ENCODE results near the gene DAND5. TPM values are rescaled to one million over a fixed set of nuclear protein-coding genes. Genes with fewer than 3 reads are reported as not detected.

Gene DAND5
- total RNA-seq, 2 experiments from 2014 or later = not detected

GRCh38 chr19:13010992-13011652 is 41.7 kb downstream of the DAND5 start:
- Mint-ChIP-seq H3K4me1 (ENCODE audit: low read depth) (peaks cover 22% of the 10 kb centered on the region), H3K4me3 (no peak overlapping the region), H3K36me3 (ENCODE audit: low read depth) (no peaks in the 10 kb centered on the region), H3K27me3 (ENCODE audit: low read depth) (peaks cover 40% of the 10 kb centered on the region), H3K27ac (no peak overlapping the region), H3K9me3 (no peaks in the 10 kb centered on the region)
- CTCF ChIA-PET = interaction anchor here (1.2 to 1.9 kb wide), 2 partner anchors 19 to 23 kb away, joined by 3 to 5 read pairs; no protein-coding TSS in a partner anchor
- intact Hi-C loops (cut with micrococcal nuclease) = loop anchor here (5.0 kb wide), 1 partner anchor 141 kb away; the partner anchor contains the start of genes IER2 and STX10
- DNase-seq = no peak

DNA sequence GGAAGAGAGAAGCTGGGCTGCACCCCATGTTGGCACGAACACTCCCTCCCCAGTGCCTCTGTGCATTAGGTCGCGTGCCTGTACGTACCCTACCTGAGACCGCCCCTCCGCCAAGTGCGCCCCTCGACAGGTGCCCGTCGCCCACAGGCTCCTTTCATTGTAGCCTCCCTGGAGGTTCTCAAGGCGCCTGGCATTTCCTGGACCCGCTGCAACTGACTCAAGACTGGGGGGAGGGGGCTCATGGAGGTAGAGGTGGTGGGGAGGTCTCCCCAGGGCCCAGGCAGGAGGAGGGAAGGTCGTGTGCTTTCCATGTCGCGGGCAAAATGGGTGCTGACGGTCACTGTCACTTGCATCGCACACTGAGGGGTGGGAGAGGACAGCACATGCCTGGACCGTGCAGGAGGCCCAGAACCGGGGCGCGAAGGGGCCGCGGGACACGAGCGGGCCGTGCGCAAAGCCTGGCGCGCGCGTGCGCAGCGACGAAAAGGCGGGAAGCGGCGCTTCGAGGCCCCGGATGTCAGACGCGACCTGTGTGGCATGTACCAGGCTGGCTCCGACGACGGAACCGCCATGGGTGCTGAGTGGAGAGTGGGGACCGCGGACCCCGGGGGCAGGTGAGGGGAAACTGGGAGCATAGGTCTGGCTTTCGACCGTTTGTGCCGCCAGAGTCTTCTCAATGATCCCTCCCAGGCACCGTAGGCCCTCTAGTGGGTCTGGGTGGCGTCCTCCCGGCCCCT is 42.4 kb downstream of the DAND5 start:
- Mint-ChIP-seq H3K9me3 (no peaks in the 10 kb centered on the region), H3K27me3 (ENCODE audit: low read depth) (peaks cover 40% of the 10 kb centered on the region), H3K4me3 (no peak overlapping the region), H3K4me1 (ENCODE audit: low read depth) (peaks cover 22% of the 10 kb centered on the region), H3K36me3 (ENCODE audit: low read depth) (no peaks in the 10 kb centered on the region), H3K27ac (no peak overlapping the region)
- CTCF ChIA-PET = interaction anchor here (1.9 to 2.5 kb wide), 2 partner anchors 18 to 46 kb away, joined by 5 to 19 read pairs; no protein-coding TSS in a partner anchor
- peak; percentile 34 for DNase-seq
- intact Hi-C loops (cut with micrococcal nuclease) = loop anchor here (2.0 to 5.0 kb wide), 4 partner anchors 17 to 161 kb away; partner anchors contain the start of genes CALR, IER2, NFIX and STX10

DNA sequence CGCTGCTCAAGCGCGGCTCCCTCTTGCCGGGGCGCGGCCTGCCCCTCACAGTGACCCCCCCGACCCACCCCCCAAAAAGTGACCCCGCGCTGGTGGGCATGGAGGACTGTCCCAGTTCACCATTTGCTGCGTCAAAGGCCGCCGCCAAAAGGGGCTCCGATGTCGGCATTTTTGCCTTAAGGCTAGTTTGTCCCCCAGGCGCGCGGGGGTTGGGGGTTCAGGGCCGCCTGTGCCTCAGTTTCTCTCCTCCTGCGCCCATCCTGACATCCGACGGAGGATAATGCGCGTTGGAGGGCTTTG is 43.0 kb downstream of the DAND5 start:
- Mint-ChIP-seq H3K4me1 (ENCODE audit: low read depth) (peaks cover 22% of the 10 kb centered on the region), H3K4me3 (peak overlapping the region; percentile 73), H3K27ac (peak overlapping the region; percentile 83), H3K36me3 (ENCODE audit: low read depth) (no peaks in the 10 kb centered on the region), H3K9me3 (no peaks in the 10 kb centered on the region), H3K27me3 (ENCODE audit: low read depth) (peaks cover 40% of the 10 kb centered on the region)
- intact Hi-C loops (cut with micrococcal nuclease) = loop anchor here (2.0 to 5.0 kb wide), 4 partner anchors 18 to 160 kb away; partner anchors contain the start of genes CALR, IER2, NFIX and STX10
- DNase-seq = no peak
- CTCF ChIA-PET = interaction anchor here (2.5 kb wide), 1 partner anchor 47 kb away, joined by 19 read pairs; no protein-coding TSS in a partner anchor

DNA sequence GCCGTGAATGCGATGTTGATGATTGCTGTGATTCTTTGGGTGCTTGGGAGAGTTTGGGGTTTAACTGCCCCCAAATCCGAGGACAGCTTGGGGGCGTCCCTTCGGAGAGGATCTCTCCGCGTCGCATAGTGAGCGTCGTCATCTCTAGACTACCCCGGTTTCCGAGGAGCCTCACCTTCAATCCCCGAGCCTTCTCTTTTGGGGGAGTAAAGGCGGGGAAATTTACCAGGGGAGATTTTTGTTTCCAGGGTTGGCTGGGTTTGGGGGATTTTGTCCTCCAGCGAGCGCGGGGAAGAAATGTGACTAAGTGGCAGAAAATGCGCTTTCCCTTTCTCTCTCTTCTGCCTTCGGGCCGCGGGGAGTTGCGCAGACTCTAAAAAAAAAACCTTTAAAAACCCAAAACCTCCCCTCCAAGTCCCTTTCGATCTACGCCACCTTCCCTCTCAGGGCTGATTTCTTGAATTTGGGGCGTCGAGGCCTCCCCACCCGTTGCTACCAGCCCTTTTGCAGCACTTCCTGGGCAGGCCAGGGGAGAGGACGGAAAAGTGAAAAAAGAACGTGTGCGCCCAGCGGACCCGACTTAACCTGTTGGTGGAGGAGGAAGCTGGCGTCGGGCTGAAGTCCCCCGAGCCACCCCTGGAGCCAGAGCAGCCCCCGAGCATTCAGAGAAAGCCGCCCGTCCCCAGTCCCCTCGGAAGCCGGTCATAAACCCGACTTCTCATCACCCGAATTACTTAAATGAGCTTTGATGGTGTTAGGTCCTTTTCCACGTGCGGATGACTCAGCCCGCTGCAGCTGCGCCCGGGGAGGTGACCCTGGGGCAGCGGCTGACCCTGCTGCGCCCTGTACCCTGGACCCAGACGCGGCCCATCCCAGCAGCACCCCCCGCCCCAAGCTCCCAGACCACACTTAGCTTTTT is 43.6 kb downstream of the DAND5 start:
- no peaks in the 10 kb centered on the region for H3K36me3 Mint-ChIP-seq (ENCODE audit: low read depth)
- H3K4me1 Mint-ChIP-seq (ENCODE audit: low read depth) = peaks cover 22% of the 10 kb centered on the region
- intact Hi-C loops (cut with micrococcal nuclease) = loop anchor here (1.0 to 5.0 kb wide), 6 partner anchors 10 to 160 kb away; partner anchors contain the start of genes CALR, IER2, NFIX and STX10
- peaks cover 40% of the 10 kb centered on the region for H3K27me3 Mint-ChIP-seq (ENCODE audit: low read depth)
- H3K4me3 Mint-ChIP-seq = peak overlapping the region; percentile 73
- CTCF ChIA-PET = interaction anchor here (0.6 to 2.6 kb wide), 14 partner anchors 9 to 121 kb away, joined by 3 to 19 read pairs (median 4); no protein-coding TSS in a partner anchor
- H3K9me3 Mint-ChIP-seq = no peaks in the 10 kb centered on the region
- peak overlapping the region; percentile 83 for H3K27ac Mint-ChIP-seq
- DNase-seq = peak; percentile 83

DNA sequence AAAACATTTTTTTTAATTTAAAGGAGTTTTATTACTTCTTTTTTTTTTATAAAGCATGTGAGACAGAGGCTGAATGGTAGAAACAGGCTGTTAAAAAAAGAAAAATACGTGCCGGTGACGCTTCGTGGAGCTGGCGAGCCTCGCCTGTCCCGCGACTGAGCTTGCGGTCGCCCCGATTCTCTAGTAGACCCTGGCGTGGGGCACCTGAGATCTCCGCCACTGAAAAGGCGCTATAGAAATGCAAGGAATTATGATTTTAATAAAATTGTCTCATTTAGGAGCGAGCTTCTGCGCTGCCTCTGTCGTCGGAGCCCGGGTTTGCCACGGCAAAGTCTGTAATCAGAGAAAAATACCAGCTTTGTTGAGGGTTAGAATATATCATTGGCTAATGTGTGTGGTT is 44.3 kb downstream of the DAND5 start:
- H3K27ac Mint-ChIP-seq = no peak overlapping the region
- peak overlapping the region; percentile 73 for H3K4me3 Mint-ChIP-seq
- H3K9me3 Mint-ChIP-seq = no peaks in the 10 kb centered on the region
- H3K4me1 Mint-ChIP-seq (ENCODE audit: low read depth) = peaks cover 22% of the 10 kb centered on the region
- CTCF ChIA-PET = interaction anchor here (0.6 to 2.6 kb wide), 15 partner anchors 8 to 1159 kb away, joined by 3 to 19 read pairs (median 4); no protein-coding TSS in a partner anchor
- DNase-seq = peak; percentile 26
- intact Hi-C loops (cut with micrococcal nuclease) = loop anchor here (1.0 to 5.0 kb wide), 6 partner anchors 10 to 159 kb away; partner anchors contain the start of genes CALR, IER2, NFIX and STX10
- H3K36me3 Mint-ChIP-seq (ENCODE audit: low read depth) = no peaks in the 10 kb centered on the region
- peaks cover 40% of the 10 kb centered on the region for H3K27me3 Mint-ChIP-seq (ENCODE audit: low read depth)

GRCh38 chr19:13014101-13014920 is 44.9 kb downstream of the DAND5 start:
- peak overlapping the region; percentile 73 for H3K4me3 Mint-ChIP-seq
- DNase-seq = peak; percentile 25
- H3K36me3 Mint-ChIP-seq (ENCODE audit: low read depth) = no peaks in the 10 kb centered on the region
- CTCF ChIA-PET = interaction anchor here (0.6 to 2.6 kb wide), 10 partner anchors 14 to 1159 kb away, joined by 3 to 19 read pairs (median 4); no protein-coding TSS in a partner anchor
- peak overlapping the region; percentile 8 for H3K27ac Mint-ChIP-seq
- no peaks in the 10 kb centered on the region for H3K9me3 Mint-ChIP-seq
- intact Hi-C loops (cut with micrococcal nuclease) = loop anchor here (5.0 kb wide), 1 partner anchor 138 kb away; the partner anchor contains the start of genes IER2 and STX10
- peaks cover 38% of the 10 kb centered on the region for H3K27me3 Mint-ChIP-seq (ENCODE audit: low read depth)
- peaks cover 22% of the 10 kb centered on the region for H3K4me1 Mint-ChIP-seq (ENCODE audit: low read depth)

- H3K9me3 Mint-ChIP-seq = no peaks in the 10 kb centered on the region
- DNase-seq = no peak
- CTCF ChIA-PET = interaction anchor here (2.2 to 2.6 kb wide), 2 partner anchors 19 to 46 kb away, joined by 11 to 12 read pairs; no protein-coding TSS in a partner anchor
- H3K4me3 Mint-ChIP-seq = no peak overlapping the region
- peaks cover 23% of the 10 kb centered on the region for H3K4me1 Mint-ChIP-seq (ENCODE audit: low read depth)
- intact Hi-C loops (cut with micrococcal nuclease) = loop anchor here (5.0 kb wide), 1 partner anchor 137 kb away; the partner anchor contains the start of genes IER2 and STX10
- peaks cover 35% of the 10 kb centered on the region for H3K27me3 Mint-ChIP-seq (ENCODE audit: low read depth)
- H3K27ac Mint-ChIP-seq = no peak overlapping the region
- no peaks in the 10 kb centered on the region for H3K36me3 Mint-ChIP-seq (ENCODE audit: low read depth)
Measured at GRCh38 chr19:13014921-13015280, 45.5 kb downstream of the DAND5 start.

DNA sequence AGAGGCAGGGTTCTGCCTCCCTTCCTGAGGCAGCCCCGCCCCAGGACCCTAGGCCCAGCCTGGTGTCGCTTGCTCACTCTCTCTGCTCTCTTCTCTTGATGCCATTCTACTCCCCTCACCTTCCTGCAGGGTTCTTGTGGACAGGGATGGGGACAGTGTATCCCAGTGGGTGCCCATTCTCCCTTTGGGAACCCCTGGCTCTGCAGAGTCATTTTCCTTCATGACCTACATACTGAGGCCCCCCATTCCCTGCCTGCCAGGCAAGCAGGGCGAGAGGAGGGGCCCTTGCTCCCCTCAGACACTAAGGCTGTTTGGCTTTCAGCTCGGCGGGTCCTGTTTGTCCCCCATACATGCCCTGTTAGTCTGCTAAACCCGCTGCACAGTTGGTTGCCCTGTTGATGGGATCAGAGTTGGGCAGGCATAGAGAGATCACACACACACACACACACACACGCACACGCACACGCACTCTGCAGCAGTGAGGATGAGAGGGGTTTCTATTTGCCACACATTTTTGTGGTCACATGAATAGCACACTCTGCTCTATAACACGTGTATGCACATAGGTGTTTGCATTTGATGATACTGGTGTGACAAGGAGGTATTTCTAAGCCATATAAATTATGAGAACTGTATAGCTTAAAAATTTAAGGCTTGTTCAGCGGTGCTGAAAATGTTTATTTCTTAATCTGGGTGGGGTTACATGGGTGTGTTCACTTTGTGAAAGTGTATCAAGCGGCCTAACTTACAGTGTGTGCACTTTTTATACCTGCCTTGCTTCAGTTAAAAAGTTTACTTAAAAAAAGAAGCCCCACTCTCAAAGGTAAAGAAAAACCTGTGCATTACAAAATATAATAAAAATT is 46.2 kb downstream of the DAND5 start:
- Mint-ChIP-seq H3K9me3 (no peaks in the 10 kb centered on the region), H3K36me3 (ENCODE audit: low read depth) (no peaks in the 10 kb centered on the region), H3K4me1 (ENCODE audit: low read depth) (peaks cover 25% of the 10 kb centered on the region), H3K4me3 (no peak overlapping the region), H3K27me3 (ENCODE audit: low read depth) (peaks cover 30% of the 10 kb centered on the region), H3K27ac (no peak overlapping the region)
- no peak for DNase-seq
- intact Hi-C loops (cut with micrococcal nuclease) = no loop called here
- CTCF ChIA-PET = interaction anchor here (0.6 to 2.6 kb wide), 5 partner anchors 17 to 79 kb away, joined by 3 to 11 read pairs (median 4); no protein-coding TSS in a partner anchor

GRCh38 chr19:13016245-13016627 is 46.9 kb downstream of the DAND5 start:
- Mint-ChIP-seq H3K27ac (no peak overlapping the region), H3K4me1 (ENCODE audit: low read depth) (peaks cover 23% of the 10 kb centered on the region), H3K4me3 (no peak overlapping the region), H3K36me3 (ENCODE audit: low read depth) (no peaks in the 10 kb centered on the region), H3K9me3 (no peaks in the 10 kb centered on the region), H3K27me3 (ENCODE audit: low read depth) (peaks cover 26% of the 10 kb centered on the region)
- intact Hi-C loops (cut with micrococcal nuclease) = no loop called here
- DNase-seq = no peak
- CTCF ChIA-PET = interaction anchor here (0.8 to 1.4 kb wide), 3 partner anchors 16 to 78 kb away, joined by 3 to 4 read pairs (median 4); no protein-coding TSS in a partner anchor

DNA sequence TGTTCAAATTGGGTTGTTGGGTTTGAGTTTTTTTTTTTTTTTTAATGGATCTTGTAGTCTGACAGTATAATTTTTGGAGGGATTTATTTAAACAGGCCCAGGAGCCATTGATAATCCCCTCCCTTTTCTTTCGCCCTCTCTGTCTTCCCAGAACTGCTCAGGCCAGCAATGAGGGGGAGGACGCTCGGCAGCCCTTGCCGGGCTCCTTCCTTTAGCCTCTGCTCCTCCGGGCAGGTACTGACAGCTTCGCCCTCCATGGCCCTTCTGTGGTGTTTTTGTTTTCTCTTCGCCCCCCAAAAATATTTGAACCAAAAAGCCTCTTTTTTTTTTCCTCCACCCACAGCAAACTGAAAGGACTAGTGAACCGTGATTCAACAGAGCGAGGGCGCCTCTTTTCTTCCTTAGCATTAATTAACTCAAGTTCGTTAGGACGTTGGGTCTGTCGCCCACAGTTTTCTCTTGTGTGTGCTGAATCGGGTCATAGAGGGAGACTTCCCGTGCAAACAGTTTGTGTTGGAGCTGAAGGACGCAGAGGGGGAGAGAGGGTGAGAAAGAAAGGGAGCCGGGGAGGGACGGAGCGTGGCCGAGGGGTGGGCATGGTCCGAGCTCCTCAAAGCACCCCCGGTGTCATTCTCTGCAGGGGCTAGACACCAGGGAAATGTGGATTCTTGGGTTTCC is 47.4 kb downstream of the DAND5 start:
- H3K36me3 Mint-ChIP-seq (ENCODE audit: low read depth) = no peaks in the 10 kb centered on the region
- no peak overlapping the region for H3K4me3 Mint-ChIP-seq
- no peaks in the 10 kb centered on the region for H3K9me3 Mint-ChIP-seq
- intact Hi-C loops (cut with micrococcal nuclease) = no loop called here
- H3K4me1 Mint-ChIP-seq (ENCODE audit: low read depth) = peaks cover 19% of the 10 kb centered on the region
- no peak for DNase-seq
- peaks cover 22% of the 10 kb centered on the region for H3K27me3 Mint-ChIP-seq (ENCODE audit: low read depth)
- no peak overlapping the region for H3K27ac Mint-ChIP-seq
- CTCF ChIA-PET = interaction anchor here (0.8 to 1.4 kb wide), 3 partner anchors 51 to 77 kb away, joined by 3 to 4 read pairs (median 3); no protein-coding TSS in a partner anchor
